Mesenchymal stem cell (in vitro differentiated cells and primary cell): ENCODE measurements around the gene ZSCAN26.

Experiments
- DNase-seq: peaks from one replicate; pipeline ENCODE4 v3.0.0-alpha.2; 2013
- H2AFZ ChIP-seq: one replicate; pipeline ENCODE4 v1.6.1; 2013; ENCODE audit warnings: low read depth, mild to moderate bottlenecking, control low read depth, inconsistent platforms, low read length, moderate library complexity
- H2AK5ac ChIP-seq: 2 replicates; pipeline ENCODE4 v1.6.1; 2013; ENCODE audit warnings: low read length, moderate library complexity, mild to moderate bottlenecking, inconsistent platforms; ENCODE audit not compliant: severe bottlenecking
- H2BK120ac ChIP-seq: one replicate; pipeline ENCODE4 v1.6.1; 2013; ENCODE audit warnings: low read depth, mild to moderate bottlenecking, inconsistent platforms, low read length, moderate library complexity
- H2BK12ac ChIP-seq, 2 experiments: one replicate each; pipeline ENCODE4 v1.6.1; 2013; ENCODE audit warnings: inconsistent platforms in 2 of 2, low read length in 2 of 2, mild to moderate bottlenecking in 2 of 2, moderate library complexity in 2 of 2, control low read depth in 1 of 2
- H2BK15ac ChIP-seq: one replicate; pipeline ENCODE4 v1.6.1; 2013; ENCODE audit warnings: mild to moderate bottlenecking, low read depth, inconsistent platforms; ENCODE audit not compliant: poor library complexity, severe bottlenecking
- H2BK5ac ChIP-seq: 2 replicates; pipeline ENCODE4 v1.6.1; 2013; ENCODE audit warnings: low read depth, mild to moderate bottlenecking, low read length, control low read depth, inconsistent platforms; ENCODE audit not compliant: poor library complexity, severe bottlenecking
- H3K14ac ChIP-seq, 2 experiments: one replicate each; pipeline ENCODE4 v1.6.1; 2013; ENCODE audit warnings: inconsistent platforms in 2 of 2, low read length in 2 of 2, control low read depth in 1 of 2, mild to moderate bottlenecking in 1 of 2, moderate library complexity in 1 of 2
- H3K18ac ChIP-seq, 2 experiments: one replicate each; pipeline ENCODE4 v1.6.1; 2013; ENCODE audit warnings: inconsistent platforms in 2 of 2, low read length in 2 of 2, control low read depth in 1 of 2, low read depth in 1 of 2, mild to moderate bottlenecking in 1 of 2
- H3K23ac ChIP-seq, 2 experiments: one replicate each; pipeline ENCODE4 v1.6.1; 2013; ENCODE audit warnings: inconsistent platforms in 2 of 2, low read length in 2 of 2, mild to moderate bottlenecking in 2 of 2, moderate library complexity in 2 of 2, control low read depth in 1 of 2
- H3K27ac ChIP-seq: 2 replicates; pipeline ENCODE4 v1.5.1; 2013; ENCODE audit warnings: mild to moderate bottlenecking, moderate library complexity, low read length, control low read depth, inconsistent platforms; ENCODE audit not compliant: poor library complexity, severe bottlenecking
- H3K27me3 ChIP-seq, 2 experiments: 2 replicates each; pipeline versions ENCODE4 v1.6.1 to v1.7.0; 2013; ENCODE audit warnings: low read length in 2 of 2, mild to moderate bottlenecking in 2 of 2, moderate library complexity in 2 of 2, control low read depth in 1 of 2, inconsistent platforms in 1 of 2; ENCODE audit not compliant: control insufficient read depth in 1 of 2, insufficient read depth in 1 of 2
- H3K36me3 ChIP-seq, 2 experiments: 2 replicates each; pipeline versions ENCODE4 v1.6.1 to v1.7.0; 2013; ENCODE audit warnings: low read length in 2 of 2, control low read depth in 1 of 2, inconsistent platforms in 1 of 2, low read depth in 1 of 2, mild to moderate bottlenecking in 1 of 2; ENCODE audit not compliant: insufficient read depth in 2 of 2, control insufficient read depth in 1 of 2
- H3K4ac ChIP-seq, 2 experiments: one replicate each; pipeline ENCODE4 v1.6.1; 2013; ENCODE audit warnings: inconsistent platforms in 2 of 2, low read length in 2 of 2, mild to moderate bottlenecking in 2 of 2, moderate library complexity in 2 of 2, control low read depth in 1 of 2, low read depth in 1 of 2
- H3K4me1 ChIP-seq: 2 replicates; pipeline ENCODE4 v1.6.1; 2013; ENCODE audit warnings: low read depth, low read length, control low read depth; ENCODE audit not compliant: control insufficient read depth, insufficient read depth
- H3K4me2 ChIP-seq: 2 replicates; pipeline ENCODE4 v1.6.1; 2013; ENCODE audit warnings: low read length, mild to moderate bottlenecking, inconsistent platforms; ENCODE audit not compliant: poor library complexity, severe bottlenecking
- H3K4me3 ChIP-seq, 2 experiments: 2 replicates each; pipeline versions ENCODE4 v1.5.1 to v1.7.0; 2013; ENCODE audit warnings: low read length in 2 of 2, mild to moderate bottlenecking in 2 of 2, control low read depth in 1 of 2, low read depth in 1 of 2; ENCODE audit not compliant: insufficient read depth in 1 of 2
- H3K79me1 ChIP-seq: replicated peaks from 2 replicates; pipeline ENCODE4 v1.6.1; 2013; ENCODE audit warnings: mild to moderate bottlenecking, control low read depth, low read length, inconsistent platforms; ENCODE audit not compliant: poor library complexity, severe bottlenecking
- H3K9ac ChIP-seq: 2 replicates; pipeline ENCODE4 v1.7.0; 2013; ENCODE audit warnings: mild to moderate bottlenecking, low read length, moderate library complexity
- H3K9me3 ChIP-seq: 2 replicates; pipeline ENCODE4 v1.7.0; 2013; ENCODE audit warnings: mild to moderate bottlenecking, low read length; ENCODE audit not compliant: control insufficient read depth
- H4K8ac ChIP-seq: one replicate; pipeline ENCODE4 v1.6.1; 2013; ENCODE audit warnings: inconsistent platforms, mild to moderate bottlenecking, low read length, moderate library complexity
- H4K91ac ChIP-seq: one replicate; pipeline ENCODE4 v1.6.1; 2013; ENCODE audit warnings: mild to moderate bottlenecking, low read length, inconsistent platforms
- WGBS: methylation state at CpG from one replicate; pipeline ENCODE4 v1.1.7; 2013; ENCODE audit warnings: mixed read lengths; 5-methylcytosine and 5-hydroxymethylcytosine counted together

Gene ZSCAN26

GRCh38 chr6:28240471-28240870 is 26.5 kb upstream of the ZSCAN26 start:
- Histone ChIP-seq H3K4me2 (no peak overlapping the region), H3K79me1 (peaks cover 9% of the 10 kb centered on the region), H2BK12ac (no peak overlapping the region), H3K4me3 (no peak overlapping the region), H4K8ac (no peak overlapping the region), H3K18ac (no peak overlapping the region), H3K9ac (no peak overlapping the region), H3K36me3 (peaks cover 2 to 31% of the 10 kb centered on the region in 2 experiments), H2BK120ac (no peak overlapping the region), H4K91ac (no peak overlapping the region), H3K27me3 (no peaks in the 10 kb centered on the region), H2BK15ac (no peak overlapping the region), H2AFZ (no peak overlapping the region), H3K4me1 (no peaks in the 10 kb centered on the region), H2AK5ac (no peak overlapping the region), H3K23ac (no peak overlapping the region), H3K14ac (no peak overlapping the region), H3K4ac (no peak overlapping the region), H3K9me3 (no peaks in the 10 kb centered on the region), H2BK5ac (no peak overlapping the region), H3K27ac (no peak overlapping the region)
- WGBS: no CpG with 5 or more reads among the region's 1 CpG
- DNase-seq: no peak

GRCh38 chr6:28243946-28244345 is 23.0 kb upstream of the ZSCAN26 start:
- peaks cover 21 to 57% of the 10 kb centered on the region in 2 experiments for H3K36me3 ChIP-seq
- 100% methylated on average over 1 of the region's 3 CpGs for WGBS
- H3K4me1 ChIP-seq: no peaks in the 10 kb centered on the region
- H3K23ac ChIP-seq: no peak overlapping the region
- H3K27me3 ChIP-seq: no peaks in the 10 kb centered on the region
- H2BK120ac ChIP-seq: no peak overlapping the region
- no peak overlapping the region for H3K27ac ChIP-seq
- no peak overlapping the region for H4K8ac ChIP-seq
- no peak for DNase-seq
- H2AK5ac ChIP-seq: no peak overlapping the region
- no peaks in the 10 kb centered on the region for H3K9me3 ChIP-seq
- H3K9ac ChIP-seq: no peak overlapping the region
- no peak overlapping the region for H3K18ac ChIP-seq
- no peak overlapping the region for H2AFZ ChIP-seq
- H3K4me3 ChIP-seq: no peak overlapping the region
- no peak overlapping the region for H4K91ac ChIP-seq
- H3K79me1 ChIP-seq: peaks cover 20% of the 10 kb centered on the region
- no peak overlapping the region for H3K4me2 ChIP-seq
- no peak overlapping the region for H2BK5ac ChIP-seq
- H2BK15ac ChIP-seq: no peak overlapping the region
- no peak overlapping the region for H2BK12ac ChIP-seq
- no peak overlapping the region for H3K4ac ChIP-seq
- H3K14ac ChIP-seq: no peak overlapping the region

- no peak overlapping the region for H2AK5ac ChIP-seq
- no peak overlapping the region for H4K8ac ChIP-seq
- H2BK5ac ChIP-seq: no peak overlapping the region
- no peak for DNase-seq
- no peak overlapping the region for H3K4me3 ChIP-seq
- no peak overlapping the region for H2BK15ac ChIP-seq
- no peak overlapping the region for H3K4ac ChIP-seq
- no peak overlapping the region for H2AFZ ChIP-seq
- no peaks in the 10 kb centered on the region for H3K27me3 ChIP-seq
- no peak overlapping the region for H3K18ac ChIP-seq
- no peak overlapping the region for H2BK120ac ChIP-seq
- H3K9me3 ChIP-seq: no peaks in the 10 kb centered on the region
- peaks cover 21 to 64% of the 10 kb centered on the region in 2 experiments for H3K36me3 ChIP-seq
- H3K79me1 ChIP-seq: peaks cover 23% of the 10 kb centered on the region
- H3K27ac ChIP-seq: no peak overlapping the region
- H3K4me2 ChIP-seq: no peak overlapping the region
- no peak overlapping the region for H3K9ac ChIP-seq
- WGBS: 92% methylated on average over 6 of the region's 6 CpGs
- no peak overlapping the region for H3K23ac ChIP-seq
- H4K91ac ChIP-seq: no peak overlapping the region
- no peak overlapping the region for H2BK12ac ChIP-seq
- no peaks in the 10 kb centered on the region for H3K4me1 ChIP-seq
- no peak overlapping the region for H3K14ac ChIP-seq
These were observed 21.6 kb upstream of the ZSCAN26 start for GRCh38 chr6:28245206-28245941.

- H3K4me3 ChIP-seq: no peak overlapping the region
- H2AFZ ChIP-seq: no peak overlapping the region
- H3K27me3 ChIP-seq: no peaks in the 10 kb centered on the region
- H3K4ac ChIP-seq: no peak overlapping the region
- no peaks in the 10 kb centered on the region for H3K9me3 ChIP-seq
- H2AK5ac ChIP-seq: no peak overlapping the region
- H3K79me1 ChIP-seq: peaks cover 26% of the 10 kb centered on the region
- no peak overlapping the region for H4K91ac ChIP-seq
- DNase-seq: no peak
- peaks cover 5% of the 10 kb centered on the region for H3K4me1 ChIP-seq
- H3K9ac ChIP-seq: no peak overlapping the region
- H3K14ac ChIP-seq: no peak overlapping the region
- no peak overlapping the region for H3K4me2 ChIP-seq
- no peak overlapping the region for H3K23ac ChIP-seq
- H3K36me3 ChIP-seq: peaks cover 21 to 55% of the 10 kb centered on the region in 2 experiments
- H2BK15ac ChIP-seq: no peak overlapping the region
- no peak overlapping the region for H4K8ac ChIP-seq
- no peak overlapping the region for H2BK5ac ChIP-seq
- H2BK120ac ChIP-seq: no peak overlapping the region
- H3K18ac ChIP-seq: no peak overlapping the region
- no peak overlapping the region for H2BK12ac ChIP-seq
- no peak overlapping the region for H3K27ac ChIP-seq
- 94% methylated on average over 1 of the region's 1 CpG for whole genome bisulfite sequencing
These were observed 18.0 kb upstream of the ZSCAN26 start for GRCh38 chr6:28248916-28249315.
